Liver (tissue), 9 donors: ENCODE data around the gene LRRC26. TPM values are rescaled to one million over a fixed set of nuclear protein-coding genes. Genes with fewer than 3 reads are reported as not detected.

Experiments
- DNase-seq: peaks from one replicate; pipeline ENCODE4 v3.0.0-alpha.2; 2017; ENCODE audit warnings: low spot score
- H3K27ac ChIP-seq, 2 donors: one replicate each; pipeline ENCODE4 v1.7.0; 2013; ENCODE audit warnings: inconsistent platforms in 2 of 2, low read length in 2 of 2, control low read depth in 1 of 2, low read depth in 1 of 2, mild to moderate bottlenecking in 1 of 2
- H3K27me3 ChIP-seq, 4 donors: one replicate each; pipeline versions ENCODE4 v1.6.1 to v1.7.0; 2013; ENCODE audit warnings: low read length in 3 of 4, inconsistent platforms in 1 of 4, mild to moderate bottlenecking in 1 of 4, moderate library complexity in 1 of 4; ENCODE audit not compliant: control insufficient read depth in 4 of 4, insufficient read depth in 4 of 4
- H3K36me3 ChIP-seq, 4 donors: one replicate each; pipeline versions ENCODE4 v1.6.1 to v1.7.0; 2013; ENCODE audit warnings: low read length in 3 of 4, mild to moderate bottlenecking in 3 of 4, low read depth in 1 of 4, moderate library complexity in 1 of 4; ENCODE audit not compliant: control insufficient read depth in 4 of 4, insufficient read depth in 3 of 4
- H3K4me1 ChIP-seq, 4 donors: one replicate each; pipeline versions ENCODE4 v1.6.1 to v1.7.0; 2013; ENCODE audit warnings: low read length in 3 of 4, mild to moderate bottlenecking in 3 of 4, moderate library complexity in 1 of 4; ENCODE audit not compliant: control insufficient read depth in 4 of 4, insufficient read depth in 4 of 4
- H3K4me3 ChIP-seq, 3 donors: one replicate each; pipeline versions ENCODE4 v1.6.1 to v1.7.0; 2013; ENCODE audit warnings: low read length in 3 of 3, control low read depth in 1 of 3, low read depth in 1 of 3, mild to moderate bottlenecking in 1 of 3
- H3K9ac ChIP-seq, 2 donors: one replicate each; pipeline ENCODE4 v1.7.0; 2013; ENCODE audit warnings: low read length in 2 of 2, mild to moderate bottlenecking in 2 of 2, moderate library complexity in 2 of 2, control low read depth in 1 of 2, low read depth in 1 of 2
- H3K9me3 ChIP-seq, 4 donors: one replicate each; pipeline versions ENCODE4 v1.6.1 to v1.7.0; 2013; ENCODE audit warnings: low read length in 3 of 4; ENCODE audit not compliant: control insufficient read depth in 4 of 4
- FOXA1 ChIP-seq: IDR thresholded peaks from 2 replicates; pipeline ENCODE4 v1.6.1; 2016; ENCODE audit warnings: antibody characterized with exemption
- GABPA ChIP-seq, 2 donors: IDR thresholded peaks in 1 of 2; conservative IDR thresholded peaks in 1 of 2; 2 replicates each; pipeline ENCODE4 v1.6.1; 2016; ENCODE audit warnings: antibody characterized with exemption in 2 of 2, mild to moderate bottlenecking in 1 of 2, moderate library complexity in 1 of 2
- HNF4A ChIP-seq, 2 donors: conservative IDR thresholded peaks; 2 replicates each; pipeline ENCODE4 v1.6.1; 2016; ENCODE audit warnings: antibody characterized with exemption in 2 of 2, mild to moderate bottlenecking in 2 of 2
- NR2F2 ChIP-seq: IDR thresholded peaks from 2 replicates; pipeline ENCODE4 v1.6.1; 2016; ENCODE audit warnings: antibody characterized with exemption
- RAD21 ChIP-seq, 2 donors: IDR thresholded peaks; 2 replicates each; pipeline ENCODE4 v1.6.1; 2016; ENCODE audit warnings: antibody characterized with exemption in 2 of 2, mild to moderate bottlenecking in 2 of 2
- REST ChIP-seq: IDR thresholded peaks from 2 replicates; pipeline ENCODE4 v1.6.1; 2016; ENCODE audit warnings: antibody characterized with exemption, mild to moderate bottlenecking
- RXRA ChIP-seq, 2 donors: IDR thresholded peaks; 2 replicates each; pipeline ENCODE4 v1.6.1; 2017 to 2018; ENCODE audit warnings: antibody characterized with exemption in 2 of 2, mild to moderate bottlenecking in 1 of 2
- TAF1 ChIP-seq: conservative IDR thresholded peaks from 2 replicates; pipeline ENCODE4 v1.6.1; 2016; ENCODE audit warnings: antibody characterized with exemption, mild to moderate bottlenecking
- YY1 ChIP-seq: IDR thresholded peaks from 2 replicates; pipeline ENCODE4 v1.6.1; 2016; ENCODE audit warnings: antibody characterized with exemption, mild to moderate bottlenecking
- whole genome bisulfite sequencing: extraction: QIAGEN DNeasy Blood & Tissue Kit; methylation state at CpG from one replicate; pipeline ENCODE4 v1.1.7; 2013; 5-methylcytosine and 5-hydroxymethylcytosine counted together
- polyA plus RNA-seq, 2 donors: library from polyadenylated mRNA; stranded (reverse) in 1 of 2; unstranded in 1 of 2; fragments of 200-250 nt in 1 of 2; fragments of >200 nt in 1 of 2; fragmentation: Nextera tagmentation in 1 of 2; extraction: Ambion mirVana in 1 of 2; gene quantifications; one replicate each; pipeline versions ENCODE4 v1.2.1 to v1.2.3, GENCODE V29; 2013 to 2015
- total RNA-seq, 2 donors: library from RNA; depleted of rRNA; stranded (reverse); fragments of >200 nt; gene quantifications; one replicate each; pipeline ENCODE4 v1.2.3, GENCODE V29; 2014
- TF ChIP-seq, protein P1 (sequence below): IDR thresholded peaks from 2 replicates; pipeline ENCODE4 v1.6.1; 2016; ENCODE audit warnings: antibody characterized with exemption
- donor health status: healthy.
- donor health status: healthy.
- donor health status: healthy.
- donor health status: healthy.
- donor health status: healthy.

The LRRC26 gene
- total and polyA plus RNA-seq, 4 donors = 0.09 to 0.17 TPM; not detected in 2

GRCh38 chr9:137152844-137153405 lies 16.9 kb downstream of the LRRC26 start:
- H3K4me1 ChIP-seq = no peaks in the 10 kb centered on the region
- TF ChIP-seq YY1 (no peak), REST (no peak), TAF1 (no peak), RAD21 (IDR thresholded peaks at IDR 0.05) (no peak), RXRA (IDR thresholded peaks at IDR 0.05) (no peak)
- TF ChIP-seq, protein P1, sequence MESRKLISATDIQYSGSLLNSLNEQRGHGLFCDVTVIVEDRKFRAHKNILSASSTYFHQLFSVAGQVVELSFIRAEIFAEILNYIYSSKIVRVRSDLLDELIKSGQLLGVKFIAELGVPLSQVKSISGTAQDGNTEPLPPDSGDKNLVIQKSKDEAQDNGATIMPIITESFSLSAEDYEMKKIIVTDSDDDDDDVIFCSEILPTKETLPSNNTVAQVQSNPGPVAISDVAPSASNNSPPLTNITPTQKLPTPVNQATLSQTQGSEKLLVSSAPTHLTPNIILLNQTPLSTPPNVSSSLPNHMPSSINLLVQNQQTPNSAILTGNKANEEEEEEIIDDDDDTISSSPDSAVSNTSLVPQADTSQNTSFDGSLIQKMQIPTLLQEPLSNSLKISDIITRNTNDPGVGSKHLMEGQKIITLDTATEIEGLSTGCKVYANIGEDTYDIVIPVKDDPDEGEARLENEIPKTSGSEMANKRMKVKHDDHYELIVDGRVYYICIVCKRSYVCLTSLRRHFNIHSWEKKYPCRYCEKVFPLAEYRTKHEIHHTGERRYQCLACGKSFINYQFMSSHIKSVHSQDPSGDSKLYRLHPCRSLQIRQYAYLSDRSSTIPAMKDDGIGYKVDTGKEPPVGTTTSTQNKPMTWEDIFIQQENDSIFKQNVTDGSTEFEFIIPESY = no peak
- 87% methylated on average over 7 of the region's 7 CpGs for WGBS

DNA sequence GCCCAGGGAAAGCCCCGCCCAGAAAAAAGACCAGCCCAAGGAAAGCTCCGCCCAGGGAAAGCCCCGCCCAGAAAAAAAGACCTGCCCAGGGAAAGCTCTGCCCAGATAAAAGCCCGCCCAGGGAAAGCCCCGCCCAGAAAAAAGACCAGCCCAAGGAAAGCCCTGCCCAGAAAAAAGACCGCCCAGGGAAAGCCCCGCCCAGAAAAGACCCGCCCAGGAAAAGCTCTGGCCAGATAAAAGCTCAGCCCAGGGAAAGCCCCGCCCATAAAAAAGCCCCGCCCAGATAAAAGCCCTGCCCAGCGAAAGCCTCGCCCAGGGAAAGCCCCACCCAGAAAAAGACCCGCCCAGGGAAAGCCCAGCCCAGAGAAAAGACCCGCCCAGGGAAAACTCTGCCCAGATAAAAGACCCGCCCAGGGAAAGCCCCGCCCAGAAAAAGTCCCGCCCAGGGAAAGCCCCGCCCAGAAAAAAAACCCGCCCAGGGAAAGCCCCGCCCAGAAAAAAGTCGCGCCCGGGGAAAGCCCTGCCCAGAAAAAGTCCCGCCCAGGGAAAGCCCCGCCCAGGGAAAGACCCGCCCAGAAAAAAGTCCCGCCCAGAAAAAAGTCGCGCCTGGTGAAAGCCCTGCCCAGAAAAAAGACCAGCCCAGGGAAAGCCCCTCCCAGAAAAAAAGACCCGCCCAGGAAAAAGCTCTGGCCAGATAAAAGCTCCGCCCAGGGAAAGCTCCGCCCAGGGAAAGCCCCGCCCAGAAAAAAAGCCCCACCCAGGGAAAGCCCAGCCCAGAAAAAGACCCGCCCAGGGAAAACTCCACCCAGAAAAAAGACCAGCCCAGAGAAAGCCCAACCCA lies 19.0 kb downstream of the LRRC26 start:
- no peak for DNase-seq
- TF ChIP-seq TAF1 = no peak
- TF ChIP-seq NR2F2 = no peak
- TF ChIP-seq RXRA (IDR thresholded peaks at IDR 0.05) = no peak
- no peak for TF ChIP-seq FOXA1
- no peak for TF ChIP-seq YY1
- TF ChIP-seq, protein P1 = no peak
- TF ChIP-seq RAD21 (IDR thresholded peaks at IDR 0.05) = no peak
- no peak for TF ChIP-seq HNF4A (conservative IDR thresholded peaks at IDR 0.05)
- no peak for TF ChIP-seq REST
- no peak for TF ChIP-seq GABPA (IDR thresholded peaks at IDR 0.05 in 1 of 2, conservative IDR thresholded peaks at IDR 0.05 in 1 of 2)
- Histone ChIP-seq H3K4me3 (no peak overlapping the region), H3K36me3 (no peaks in the 10 kb centered on the region), H3K27me3 (peaks cover 0 to 5% (median 3%) of the 10 kb centered on the region in 4 donors), H3K9me3 (no peaks in the 10 kb centered on the region), H3K9ac (no peak overlapping the region), H3K27ac (no peak overlapping the region), H3K4me1 (no peaks in the 10 kb centered on the region)
- 29% methylated on average over 34 of the region's 34 CpGs for WGBS

More at GRCh38 chr9:137152844-137153405, 16.9 kb downstream of the LRRC26 start:
- Histone ChIP-seq H3K9ac (no peak overlapping the region), H3K4me3 (no peak overlapping the region), H3K27ac (no peak overlapping the region), H3K27me3 (peaks cover 0 to 9% (median 3%) of the 10 kb centered on the region in 4 donors), H3K36me3 (no peaks in the 10 kb centered on the region), H3K9me3 (no peaks in the 10 kb centered on the region)
- DNase-seq = no peak
